Activated T-cell treated with anti-CD3 and anti-CD28 coated beads, Interleukin-2, amount 50 U/mL, for 48 hours (primary cell): Measurements from ENCODE around the gene ATP8B2.

Experiments used
- DNase-seq, 2 experiments: peaks; one replicate each; pipeline ENCODE4 v3.0.0-alpha.2; 2020

The ATP8B2 gene

GRCh38 chr1:154400381-154400801 lies 75.1 kb downstream of the ATP8B2 start:
- DNase-seq, result no peak
